Endothelial cell of umbilical vein (primary cell): ENCODE measurements around the gene APOL2. TPM values are rescaled to one million over a fixed set of nuclear protein-coding genes. Genes with fewer than 3 reads are reported as not detected.
"Not testable (repeated sequence)": the region's sequence is repeated elsewhere in the genome, so short reads cannot be mapped to it uniquely, and the experiment has no call there.

ENCODE experiments used
- BruUV-seq: library from RNA; stranded (reverse); fragments of 400-500 nt; replicated peaks from 2 replicates; lab custom pipeline; 2021; lab: Mats Ljungman, UMichigan
- CTCF ChIA-PET: fragments of 300-600, 350-600 bp; sonication (Branson Sonifier 250); formaldehyde crosslinking; loops from one replicate; lab custom pipeline; 2021; ENCODE audit warnings: antibody characterized with exemption, inconsistent platforms; lab: Charles Lee
- POLR2A ChIA-PET: fragments of 300-600, 350-600 bp; sonication (Branson Sonifier 250); formaldehyde crosslinking; loops from one replicate; lab custom pipeline; 2021; ENCODE audit warnings: antibody characterized with exemption, inconsistent platforms; lab: Charles Lee
- DNase-seq: peaks from one replicate; pipeline ENCODE4 v3.0.0-alpha.2; 2011; ENCODE audit warnings: low read depth, low spot score
- FAIRE-seq: peaks from 2 replicates; lab custom pipeline; 2011; peaks lifted over from hg19 to GRCh38; lab: Jason Lieb, UNC
- H2AFZ ChIP-seq: 2 replicates; pipeline ENCODE4 v1.6.0; 2012; ENCODE audit warnings: low read depth, low read length, control low read depth, inconsistent platforms
- H3K27ac ChIP-seq: 2 replicates; pipeline ENCODE4 v1.5.1; 2011; ENCODE audit warnings: low read depth, mild to moderate bottlenecking, control low read depth, low read length, moderate library complexity; ENCODE audit not compliant: insufficient read depth
- H3K27me3 ChIP-seq, 2 experiments: 2 replicates each; pipeline versions ENCODE4 v1.6.0 to v1.6.1; 2011; ENCODE audit warnings: low read length in 2 of 2, mixed read lengths in 1 of 2; ENCODE audit not compliant: control insufficient read depth in 2 of 2, insufficient read depth in 2 of 2
- H3K36me3 ChIP-seq, 2 experiments: 2 replicates in 1 of 2; 3 replicates in 1 of 2; pipeline ENCODE4 v1.5.1; 2011; ENCODE audit warnings: low read length in 2 of 2, mild to moderate bottlenecking in 1 of 2, moderate library complexity in 1 of 2; ENCODE audit not compliant: control insufficient read depth in 2 of 2, insufficient read depth in 2 of 2; ENCODE audit errors: extremely low read depth in 1 of 2
- H3K4me1 ChIP-seq: 3 replicates; pipeline ENCODE4 v1.5.1; 2011; ENCODE audit warnings: mild to moderate bottlenecking, low read length; ENCODE audit not compliant: control insufficient read depth, insufficient read depth; ENCODE audit errors: extremely low read depth
- H3K4me2 ChIP-seq: 2 replicates; pipeline ENCODE4 v1.6.1; 2011; ENCODE audit warnings: low read length, control low read depth, mixed read lengths; ENCODE audit not compliant: insufficient read depth
- H3K4me3 ChIP-seq, 3 experiments: fragments of 200-600 bp in 1 of 3; sonication (generic), shearing (Covaris generic) in 1 of 3; replicated peaks in 1 of 3; 2 replicates each; pipeline ENCODE4 v1.5.1; 2011 to 2016; ENCODE audit warnings: control low read depth in 3 of 3, low read length in 3 of 3, mild to moderate bottlenecking in 2 of 3, inconsistent platforms in 1 of 3, low read depth in 1 of 3, moderate library complexity in 1 of 3; ENCODE audit not compliant: insufficient read depth in 1 of 3
- H3K79me2 ChIP-seq: 2 replicates; pipeline ENCODE4 v1.6.0; 2012; ENCODE audit warnings: low read length, inconsistent platforms; ENCODE audit not compliant: control insufficient read depth, insufficient read depth
- H3K9ac ChIP-seq: replicated peaks from 2 replicates; pipeline ENCODE3; 2011; ENCODE audit warnings: low read length, control low read depth; ENCODE audit not compliant: insufficient read depth; ENCODE audit errors: extremely low read depth
- H3K9me1 ChIP-seq: replicated peaks from 3 replicates; pipeline ENCODE4 v1.6.0; 2011; ENCODE audit warnings: mild to moderate bottlenecking, low read length; ENCODE audit not compliant: control insufficient read depth, insufficient read depth; ENCODE audit errors: extremely low read depth
- H3K9me3 ChIP-seq: replicated peaks from 2 replicates; pipeline ENCODE4 v1.5.1; 2012; ENCODE audit warnings: low read length, inconsistent platforms; ENCODE audit not compliant: control insufficient read depth, insufficient read depth
- H4K20me1 ChIP-seq: replicated peaks from 2 replicates; pipeline ENCODE3; 2011; ENCODE audit warnings: mild to moderate bottlenecking, low read length; ENCODE audit not compliant: control insufficient read depth, insufficient read depth; ENCODE audit errors: extremely low read depth
- EZH2 ChIP-seq: IDR thresholded peaks from 2 replicates; pipeline ENCODE4 v1.6.1; 2012; ENCODE audit warnings: borderline replicate concordance, low read depth, mild to moderate bottlenecking, moderate library complexity, low read length, inconsistent platforms; ENCODE audit not compliant: severe bottlenecking
- FOS ChIP-seq: IDR thresholded peaks from 2 replicates; pipeline ENCODE4 v1.6.1; 2011; ENCODE audit warnings: mild to moderate bottlenecking, low read length, moderate library complexity, borderline replicate concordance; ENCODE audit not compliant: insufficient read depth
- GATA2 ChIP-seq: IDR thresholded peaks from 2 replicates; pipeline ENCODE4 v1.7.0; 2011; ENCODE audit warnings: low read depth, mild to moderate bottlenecking, moderate library complexity, mixed read lengths, low read length; ENCODE audit not compliant: insufficient read length, insufficient read depth
- JUN ChIP-seq: IDR thresholded peaks from 2 replicates; pipeline ENCODE4 v1.6.1; 2011; ENCODE audit warnings: borderline replicate concordance, low read depth; ENCODE audit not compliant: insufficient read length, insufficient read depth
- MAX ChIP-seq: IDR thresholded peaks from 2 replicates; pipeline ENCODE4 v1.6.1; 2011; ENCODE audit not compliant: insufficient read depth, insufficient read length
- MYC ChIP-seq: IDR thresholded peaks from one replicate; pipeline ENCODE4 v1.6.1; 2011; ENCODE audit warnings: mild to moderate bottlenecking, low read depth, low read length
- POLR2A ChIP-seq: IDR thresholded peaks from 2 replicates; pipeline ENCODE4 v1.6.1; 2012; ENCODE audit warnings: low read depth, mild to moderate bottlenecking, control low read depth, low read length
- POLR2AphosphoS5 ChIP-seq: IDR thresholded peaks from 2 replicates; pipeline ENCODE4 v1.6.1; 2012; ENCODE audit warnings: low read depth, mild to moderate bottlenecking, control low read depth, low read length, moderate library complexity; ENCODE audit not compliant: insufficient read depth
- dilution Hi-C: fragments of 300-500 bp; cut with MboI; formaldehyde crosslinking; loops from one replicate; pipeline ENCODE4 v1.15.0; 2019; ENCODE audit warnings: low sequenced_read_pairs; ENCODE audit not compliant: extremely low pct_ligation_motif_present
- intact Hi-C: fragments of 100-400 bp; cut with micrococcal nuclease; formaldehyde crosslinking; loops from one replicate; pipeline ENCODE4 v1.10.0; 2022
- polyA plus RNA-seq, 4 experiments: library from polyadenylated mRNA; depleted of rRNA in 3 of 4; stranded (reverse) in 3 of 4; unstranded in 1 of 4; fragments of >200 nt; gene quantifications; 2 replicates each; pipeline versions ENCODE4 v1.2.1 to v1.2.3, GENCODE V29; 2011 to 2012; ENCODE audit warnings: missing spikeins in 1 of 4
- total RNA-seq: library from RNA; stranded (reverse); gene quantifications from 2 replicates; pipeline ENCODE4 v1.2.3, GENCODE V29; 2021
- TF ChIP-seq, protein P1 (sequence below), 2 donors: IDR thresholded peaks; 1 replicate in 1 of 2; 2 replicates in 1 of 2; pipeline ENCODE4 v1.5.1; 2011; ENCODE audit warnings: low read length in 2 of 2, mild to moderate bottlenecking in 2 of 2, moderate library complexity in 2 of 2, control low read depth in 1 of 2, inconsistent platforms in 1 of 2, low read depth in 1 of 2; ENCODE audit not compliant: insufficient read depth in 1 of 2; ENCODE audit errors: extremely low read depth in 1 of 2

Gene APOL2
- total and polyA plus RNA-seq, 2 donors (not counting 3 experiments of a cell fraction or from before 2014, with no cell fraction given), result 16.9 to 37.6 TPM

- dilution Hi-C loops (no loop called here), intact Hi-C loops (no loop called here)
- peaks cover 24 to 32% of the 10 kb centered on the region in 2 experiments for H3K27me3 ChIP-seq
- no peaks in the 10 kb centered on the region for H3K4me1 ChIP-seq
- TF ChIP-seq, protein P1, sequence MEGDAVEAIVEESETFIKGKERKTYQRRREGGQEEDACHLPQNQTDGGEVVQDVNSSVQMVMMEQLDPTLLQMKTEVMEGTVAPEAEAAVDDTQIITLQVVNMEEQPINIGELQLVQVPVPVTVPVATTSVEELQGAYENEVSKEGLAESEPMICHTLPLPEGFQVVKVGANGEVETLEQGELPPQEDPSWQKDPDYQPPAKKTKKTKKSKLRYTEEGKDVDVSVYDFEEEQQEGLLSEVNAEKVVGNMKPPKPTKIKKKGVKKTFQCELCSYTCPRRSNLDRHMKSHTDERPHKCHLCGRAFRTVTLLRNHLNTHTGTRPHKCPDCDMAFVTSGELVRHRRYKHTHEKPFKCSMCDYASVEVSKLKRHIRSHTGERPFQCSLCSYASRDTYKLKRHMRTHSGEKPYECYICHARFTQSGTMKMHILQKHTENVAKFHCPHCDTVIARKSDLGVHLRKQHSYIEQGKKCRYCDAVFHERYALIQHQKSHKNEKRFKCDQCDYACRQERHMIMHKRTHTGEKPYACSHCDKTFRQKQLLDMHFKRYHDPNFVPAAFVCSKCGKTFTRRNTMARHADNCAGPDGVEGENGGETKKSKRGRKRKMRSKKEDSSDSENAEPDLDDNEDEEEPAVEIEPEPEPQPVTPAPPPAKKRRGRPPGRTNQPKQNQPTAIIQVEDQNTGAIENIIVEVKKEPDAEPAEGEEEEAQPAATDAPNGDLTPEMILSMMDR (IDR thresholded peaks at IDR 0.05; ENCODE audit: extremely low read depth in 1 of 2, insufficient read depth in 1 of 2, low read depth in 1 of 2, low read length in 2 of 2), result no peak
- TF ChIP-seq JUN, result no peak
- no peak for TF ChIP-seq EZH2
- no peak for TF ChIP-seq MYC
- no peak for TF ChIP-seq MAX
- TF ChIP-seq FOS, result no peak
- no peak for TF ChIP-seq POLR2A
- no peak for TF ChIP-seq POLR2AphosphoS5
- no peak for TF ChIP-seq GATA2
- no peak overlapping the region for H2AFZ ChIP-seq
- no peaks in the 10 kb centered on the region for H3K9me3 ChIP-seq
- FAIRE-seq (no peak), DNase-seq (no peak)
- no peak overlapping the region for H3K27ac ChIP-seq
- H3K79me2 ChIP-seq, result no peaks in the 10 kb centered on the region
- no peak overlapping the region for H3K4me3 ChIP-seq
- BruUV-seq, result no TSS peak
- no peaks in the 10 kb centered on the region for H3K36me3 ChIP-seq
- H4K20me1 ChIP-seq, result no peaks in the 10 kb centered on the region
- ChIA-PET CTCF (interaction anchor here (2.0 kb wide), 1 partner anchor 8 kb away, joined by 8 read pairs; the partner anchor contains the start of gene APOL4), POLR2A (no interaction called here)
- no peak overlapping the region for H3K9ac ChIP-seq
- H3K4me2 ChIP-seq, result no peak overlapping the region
- no peaks in the 10 kb centered on the region for H3K9me1 ChIP-seq
These were observed 29.1 kb downstream of the APOL2 start for GRCh38 chr22:36210224-36210623.

DNA sequence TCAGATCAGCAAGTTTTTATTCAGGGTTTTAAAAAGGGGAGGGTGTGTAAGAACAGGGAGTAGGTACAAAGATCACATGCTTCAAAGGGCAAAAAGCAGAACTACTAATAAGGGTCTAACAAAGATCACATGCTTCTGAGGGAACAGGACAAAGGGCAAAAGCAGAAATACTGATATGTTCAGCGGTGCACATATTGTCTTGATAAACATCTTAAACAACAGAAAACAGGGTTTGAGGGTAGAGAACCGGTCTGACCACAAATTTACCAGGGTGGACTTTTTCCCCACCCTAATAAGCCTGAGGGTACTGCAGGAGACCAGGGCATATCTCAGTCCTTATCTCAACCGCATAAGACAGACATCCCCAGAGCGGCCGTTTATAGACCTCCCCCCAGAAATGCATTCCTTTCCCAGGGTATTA, 29.8 kb downstream of the APOL2 start:
- H3K4me1 ChIP-seq, H3K79me2 ChIP-seq, H3K36me3 ChIP-seq, intact Hi-C loops, H3K4me2 ChIP-seq, DNase-seq, H3K4me3 ChIP-seq, H3K27ac ChIP-seq, FAIRE-seq, H3K9ac ChIP-seq, CTCF ChIA-PET, dilution Hi-C loops, H3K9me1 ChIP-seq, H3K9me3 ChIP-seq, H2AFZ ChIP-seq, POLR2A ChIA-PET, BruUV-seq, H4K20me1 ChIP-seq: not testable (repeated sequence)
- H3K27me3 ChIP-seq, result peaks cover 20 to 27% of the 10 kb centered on the region in 2 experiments
